Limb (tissue), 2 donors: Measurements from ENCODE around the gene NBEAL1.
"Not testable (repeated sequence)": the region's sequence is repeated elsewhere in the genome, so short reads cannot be mapped to it uniquely, and the experiment has no call there.

Experiments
- DNase-seq, 2 donors: peaks; one replicate each; pipeline ENCODE4 v3.0.0-alpha.2; 2016; ENCODE audit errors: extremely low spot score in 2 of 2

The NBEAL1 gene

DNA sequence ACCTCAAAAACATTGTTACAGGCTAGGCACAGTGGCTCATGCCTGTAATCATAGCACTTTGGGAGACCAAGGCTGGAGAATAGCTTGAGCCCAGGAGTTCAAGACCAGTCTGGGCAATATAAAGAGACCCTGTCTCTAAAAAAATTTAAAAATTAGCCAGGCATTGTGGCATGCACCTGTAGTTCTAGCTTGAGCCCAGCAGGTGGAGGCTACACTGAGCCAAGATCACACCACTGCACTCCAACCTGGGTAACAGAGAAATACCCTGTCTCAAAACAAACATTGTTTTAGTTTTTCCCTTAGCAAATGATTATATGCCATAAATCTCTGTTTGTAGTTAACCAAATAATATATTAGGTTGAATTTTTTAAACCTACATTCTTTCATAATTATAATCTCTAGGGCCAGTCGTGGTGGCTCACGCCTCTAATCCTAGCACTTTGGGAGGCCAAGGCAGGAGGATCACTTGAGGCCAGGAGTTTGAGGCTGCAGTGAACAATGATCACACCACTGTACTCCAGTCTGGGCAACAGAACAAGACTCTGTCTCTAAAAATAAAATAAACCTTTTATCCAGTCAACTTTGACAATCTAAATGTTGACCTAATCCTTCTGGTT is 210.9 kb downstream of the NBEAL1 start:
- DNase-seq: no peak

DNA sequence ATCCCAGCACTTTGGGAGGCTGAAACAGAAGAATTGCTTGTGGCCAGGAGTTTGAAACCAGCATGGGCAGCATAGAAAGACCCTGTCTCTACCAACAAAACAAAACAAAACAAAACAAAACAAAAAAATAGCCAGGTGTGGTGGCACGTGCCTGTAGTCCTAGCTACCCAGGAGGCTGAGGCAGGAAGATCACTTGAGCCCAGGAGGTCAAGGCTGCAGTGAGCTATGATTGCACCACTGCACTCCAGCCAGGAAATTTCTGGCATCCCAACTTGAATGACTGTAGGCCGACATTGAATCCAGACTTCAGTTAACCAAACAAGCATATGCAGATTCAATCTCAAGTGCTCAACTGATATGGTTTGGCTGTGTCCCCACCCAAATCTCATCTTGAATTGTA is 215.0 kb downstream of the NBEAL1 start:
- not testable (repeated sequence) for DNase-seq

DNA sequence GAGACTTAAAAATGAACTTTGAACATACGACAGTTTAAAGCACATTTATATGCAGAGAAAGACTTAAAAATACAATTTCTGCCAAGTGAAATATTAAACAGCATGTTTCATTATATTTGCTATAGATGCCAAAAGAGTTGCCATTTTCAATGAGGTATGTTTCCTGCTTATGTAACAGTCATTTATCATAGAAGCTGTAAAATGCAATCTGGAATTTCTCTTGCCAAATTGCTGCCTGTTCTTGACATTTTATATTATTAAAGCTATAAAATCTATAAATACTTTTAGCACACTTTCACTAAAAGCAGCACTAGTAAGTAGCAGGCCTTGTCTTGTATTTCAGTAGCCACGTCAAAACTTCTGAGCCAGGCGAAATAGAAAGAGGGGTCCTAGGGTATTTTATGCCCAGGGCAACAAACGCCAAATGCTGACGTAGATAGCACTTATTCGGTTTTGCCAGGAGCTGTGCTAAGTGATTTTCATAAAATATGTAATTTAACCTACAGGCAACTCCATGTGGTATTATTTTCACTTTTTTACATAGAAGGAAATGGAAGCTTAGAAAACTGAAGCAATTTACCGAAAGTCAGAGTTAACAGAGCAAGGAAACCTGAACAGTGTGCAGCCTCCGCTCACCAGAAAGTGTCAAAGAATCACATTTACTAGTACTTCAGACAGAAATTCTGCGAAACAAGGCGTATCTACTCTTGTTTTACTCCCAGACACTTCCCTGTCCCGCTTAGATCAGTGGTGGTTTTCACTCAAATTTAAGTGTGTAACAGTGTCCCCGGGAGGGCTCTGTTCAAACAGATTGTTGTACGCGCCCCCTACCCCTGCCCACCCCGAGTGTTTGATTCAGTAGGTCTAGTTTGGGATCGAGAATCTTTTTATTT is 222.9 kb downstream of the NBEAL1 start:
- DNase-seq: no peak

GRCh38 chr2:203238292-203238703 is 223.6 kb downstream of the NBEAL1 start:
- no peak for DNase-seq

- peak; percentile 97 to 98 for DNase-seq
Observed at GRCh38 chr2:203238704-203239526, 224.2 kb downstream of the NBEAL1 start, which contains the start of gene CYP20A1. Gene CYP20A1 (plus strand): TSS chr2:203239018. CDS start chr2:203239063, 45 bp downstream.

GRCh38 chr2:203240491-203240890 is 225.8 kb downstream of the NBEAL1 start:
- no peak for DNase-seq

- no peak for DNase-seq
Observed at GRCh38 chr2:203242518-203242917, 227.8 kb downstream of the NBEAL1 start.

- DNase-seq: no peak
Observed at GRCh38 chr2:203246646-203247045, 232.0 kb downstream of the NBEAL1 start.

DNA sequence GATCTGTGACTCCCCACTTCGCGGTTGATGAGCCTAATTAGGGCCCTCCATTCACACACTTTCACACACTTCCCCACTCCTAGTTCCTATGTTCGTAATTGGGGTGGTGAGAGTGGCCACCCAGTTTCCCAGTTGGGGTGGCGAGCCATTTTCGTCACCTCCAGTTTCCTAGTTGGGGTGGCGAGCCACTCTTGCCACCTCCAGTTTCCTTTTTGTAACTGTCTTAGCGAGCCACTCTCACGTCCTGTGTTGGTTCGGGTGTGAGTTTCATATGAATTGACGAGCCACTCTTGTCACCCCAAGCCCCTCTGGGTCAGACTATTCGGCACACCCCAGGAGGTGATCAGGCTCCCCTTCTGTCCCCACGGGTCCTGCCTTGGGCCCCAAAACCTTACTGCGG is 238.1 kb downstream of the NBEAL1 start:
- no peak for DNase-seq

- DNase-seq: not testable (repeated sequence)
Observed at GRCh38 chr2:203253422-203254095, 238.9 kb downstream of the NBEAL1 start.

DNA sequence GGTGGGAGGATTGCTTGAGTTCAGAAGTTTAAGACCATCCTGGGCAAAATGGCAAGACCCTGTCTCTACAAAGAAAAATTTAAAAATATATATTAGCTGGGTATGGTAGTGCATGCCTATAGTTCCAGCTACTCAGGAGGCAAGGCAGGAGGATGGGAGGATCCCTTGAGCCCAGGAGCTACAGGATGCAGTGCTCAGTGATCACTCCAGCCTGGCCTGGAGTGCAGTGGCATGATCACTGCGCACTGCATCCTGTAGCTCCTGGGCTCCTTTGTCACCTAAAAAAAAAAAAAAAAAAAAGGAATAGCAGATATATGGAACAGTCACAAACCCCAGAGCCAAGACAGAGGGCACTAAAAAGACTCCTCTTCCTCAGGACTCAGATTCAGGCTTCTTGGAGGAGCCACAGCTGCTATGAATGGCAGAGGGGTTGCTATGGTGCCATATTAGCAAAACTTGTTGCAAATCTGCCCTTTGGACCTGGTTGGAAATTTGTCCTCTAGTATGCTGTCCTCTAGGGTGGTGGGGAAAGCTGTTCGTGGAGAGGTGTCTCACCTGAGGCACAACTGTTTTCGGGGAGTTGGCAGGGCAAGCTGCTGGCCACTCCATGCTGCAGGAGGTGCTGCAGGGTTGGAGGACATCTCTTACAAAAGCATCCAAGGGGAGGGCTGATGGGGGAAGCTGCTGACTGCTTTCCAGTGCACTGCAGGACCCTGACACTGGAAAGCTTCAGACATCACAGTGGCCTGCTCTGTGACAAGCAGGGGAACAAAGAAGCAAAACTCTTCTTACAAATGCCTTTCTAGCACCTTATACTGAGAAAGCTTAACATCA is 246.9 kb downstream of the NBEAL1 start:
- no peak for DNase-seq
